GM12864 (cell line): Measurements from ENCODE around the gene GABRG3.

Experiments
- DNase-seq: peaks from one replicate; pipeline ENCODE4 v3.0.0-alpha.2; 2011; ENCODE audit warnings: low read depth
- H3K4me3 ChIP-seq: 2 replicates; pipeline ENCODE4 v1.5.1; 2011; ENCODE audit warnings: mild to moderate bottlenecking, low read depth, low read length, control low read depth
- CTCF ChIP-seq: IDR thresholded peaks from 2 replicates; pipeline ENCODE4 v1.5.1; 2011; ENCODE audit warnings: low read depth, mild to moderate bottlenecking, moderate library complexity, low read length, control low read depth, inconsistent platforms; ENCODE audit errors: missing control alignments

Gene GABRG3

GRCh38 chr15:27166917-27167316 is 195.9 kb downstream of the GABRG3 start:
- no peak for DNase-seq
- TF ChIP-seq CTCF: no peak
- H3K4me3 ChIP-seq: no peak overlapping the region

GRCh38 chr15:27167738-27168137 is 196.8 kb downstream of the GABRG3 start:
- no peak overlapping the region for H3K4me3 ChIP-seq
- DNase-seq: no peak
- no peak for TF ChIP-seq CTCF

- TF ChIP-seq CTCF: no peak
- no peak for DNase-seq
- H3K4me3 ChIP-seq: no peak overlapping the region
Observed at GRCh38 chr15:27170851-27171250, 199.9 kb downstream of the GABRG3 start.

- H3K4me3 ChIP-seq: no peak overlapping the region
- DNase-seq: no peak
- no peak for TF ChIP-seq CTCF
Observed at GRCh38 chr15:27172821-27173220, 201.8 kb downstream of the GABRG3 start.

GRCh38 chr15:27175472-27176153 is 204.6 kb downstream of the GABRG3 start:
- no peak overlapping the region for H3K4me3 ChIP-seq
- DNase-seq: no peak
- no peak for TF ChIP-seq CTCF

GRCh38 chr15:27176785-27177406 is 205.9 kb downstream of the GABRG3 start:
- H3K4me3 ChIP-seq: no peak overlapping the region
- no peak for TF ChIP-seq CTCF
- DNase-seq: no peak

GRCh38 chr15:27179789-27180188 is 208.8 kb downstream of the GABRG3 start:
- H3K4me3 ChIP-seq: no peak overlapping the region
- no peak for DNase-seq
- TF ChIP-seq CTCF: no peak
